Keratinocyte (primary cell): ENCODE data around the gene TLR9. TPM values are rescaled to one million over a fixed set of nuclear protein-coding genes. Genes with fewer than 3 reads are reported as not detected.
A peak's percentile ranks its signal among the peaks of the same experiment; 100 is the strongest.

Experiments used
- DNase-seq: peaks from one replicate; pipeline ENCODE4 v3.0.0-alpha.2; 2011; ENCODE audit warnings: low read depth, missing footprints, low spot score
- FAIRE-seq: peaks from 2 replicates; lab custom pipeline; 2011; peaks lifted over from hg19 to GRCh38; lab: Jason Lieb, UNC
- H2AFZ ChIP-seq: 2 replicates; pipeline ENCODE4 v1.6.0; 2012; ENCODE audit warnings: low read length, control low read depth, inconsistent platforms; ENCODE audit not compliant: control insufficient read depth
- H3K27ac ChIP-seq: 2 replicates; pipeline ENCODE4 v1.5.1; 2011; ENCODE audit warnings: low read length; ENCODE audit not compliant: control insufficient read depth, insufficient read depth
- H3K27me3 ChIP-seq: 3 replicates; pipeline ENCODE4 v1.6.0; 2011; ENCODE audit warnings: low read length; ENCODE audit not compliant: control insufficient read depth, insufficient read depth; ENCODE audit errors: extremely low read depth
- H3K36me3 ChIP-seq, 2 experiments: 2 replicates in 1 of 2; 3 replicates in 1 of 2; pipeline ENCODE4 v1.5.1; 2011; ENCODE audit warnings: low read length in 2 of 2, mild to moderate bottlenecking in 1 of 2; ENCODE audit not compliant: control insufficient read depth in 2 of 2, insufficient read depth in 2 of 2; ENCODE audit errors: extremely low read depth in 1 of 2
- H3K4me1 ChIP-seq: 3 replicates; pipeline ENCODE4 v1.5.1; 2011; ENCODE audit warnings: low read length; ENCODE audit not compliant: control insufficient read depth, insufficient read depth; ENCODE audit errors: extremely low read depth
- H3K4me2 ChIP-seq: 3 replicates; pipeline ENCODE4 v1.6.0; 2011; ENCODE audit warnings: low read depth, low read length; ENCODE audit not compliant: control insufficient read depth, insufficient read depth; ENCODE audit errors: extremely low read depth
- H3K4me3 ChIP-seq, 3 experiments: fragments of 200-600 bp in 1 of 3; sonication (generic) in 1 of 3; 2 replicates in 2 of 3; 3 replicates in 1 of 3; pipeline ENCODE4 v1.5.1; 2011 to 2016; ENCODE audit warnings: low read length in 3 of 3, mild to moderate bottlenecking in 3 of 3, control low read depth in 2 of 3, inconsistent platforms in 1 of 3, low read depth in 1 of 3, mixed read lengths in 1 of 3, mixed run types in 1 of 3, moderate library complexity in 1 of 3; ENCODE audit not compliant: control insufficient read depth in 2 of 3, insufficient read depth in 2 of 3; ENCODE audit errors: extremely low read depth in 1 of 3
- H3K79me2 ChIP-seq: 2 replicates; pipeline ENCODE4 v1.6.0; 2012; ENCODE audit warnings: low read length; ENCODE audit not compliant: control insufficient read depth, insufficient read depth
- H3K9ac ChIP-seq: 3 replicates; pipeline ENCODE4 v1.6.0; 2011; ENCODE audit warnings: low read length; ENCODE audit not compliant: control insufficient read depth, insufficient read depth; ENCODE audit errors: extremely low read depth
- H3K9me1 ChIP-seq: 3 replicates; pipeline ENCODE4 v1.6.0; 2011; ENCODE audit warnings: low read length; ENCODE audit not compliant: control insufficient read depth, insufficient read depth; ENCODE audit errors: extremely low read depth
- H3K9me3 ChIP-seq: 2 replicates; pipeline ENCODE4 v1.5.1; 2012; ENCODE audit warnings: low read depth, low read length; ENCODE audit not compliant: control insufficient read depth
- H4K20me1 ChIP-seq: 3 replicates; pipeline ENCODE4 v1.6.0; 2011; ENCODE audit warnings: low read length; ENCODE audit not compliant: control insufficient read depth, insufficient read depth; ENCODE audit errors: extremely low read depth
- EZH2 ChIP-seq: IDR thresholded peaks from one replicate; pipeline ENCODE4 v1.6.1; 2012; ENCODE audit warnings: inconsistent platforms, mild to moderate bottlenecking, low read length, moderate library complexity
- dilution Hi-C: fragments of 300-500 bp; cut with MboI; formaldehyde crosslinking; loops from one replicate; pipeline ENCODE4 v1.7.0; 2020; ENCODE audit warnings: low sequenced_read_pairs; ENCODE audit not compliant: extremely low pct_ligation_motif_present
- polyA plus RNA-seq, 5 experiments: library from polyadenylated mRNA; depleted of rRNA in 3 of 5; stranded (reverse) in 3 of 5; stranded (forward) in 1 of 5; unstranded in 1 of 5; fragments of >200 nt; gene quantifications; 1 replicate in 1 of 5; 2 replicates in 3 of 5; 3 replicates in 1 of 5; pipeline versions ENCODE4 v1.2.1 to v1.2.3, GENCODE V29; 2011 to 2012; ENCODE audit warnings: missing spikeins in 2 of 5, low read depth in 1 of 5, low replicate concordance in 1 of 5
- TF ChIP-seq, protein P1 (sequence below), 3 experiments: IDR thresholded peaks in 1 of 3; conservative IDR thresholded peaks in 1 of 3; optimal IDR thresholded peaks in 1 of 3; 2 replicates in 2 of 3; 3 replicates in 1 of 3; pipeline versions ENCODE3 to v1.5.1; 2011; ENCODE audit warnings: low read length in 3 of 3, mild to moderate bottlenecking in 3 of 3, moderate library complexity in 2 of 3, control low read depth in 1 of 3, inconsistent platforms in 1 of 3; ENCODE audit not compliant: insufficient read depth in 2 of 3; ENCODE audit errors: extremely low read depth in 1 of 3

TLR9 gene
- polyA plus RNA-seq, 1 donor (not counting 4 experiments of a cell fraction or from before 2014, with no cell fraction given): not detected

DNA sequence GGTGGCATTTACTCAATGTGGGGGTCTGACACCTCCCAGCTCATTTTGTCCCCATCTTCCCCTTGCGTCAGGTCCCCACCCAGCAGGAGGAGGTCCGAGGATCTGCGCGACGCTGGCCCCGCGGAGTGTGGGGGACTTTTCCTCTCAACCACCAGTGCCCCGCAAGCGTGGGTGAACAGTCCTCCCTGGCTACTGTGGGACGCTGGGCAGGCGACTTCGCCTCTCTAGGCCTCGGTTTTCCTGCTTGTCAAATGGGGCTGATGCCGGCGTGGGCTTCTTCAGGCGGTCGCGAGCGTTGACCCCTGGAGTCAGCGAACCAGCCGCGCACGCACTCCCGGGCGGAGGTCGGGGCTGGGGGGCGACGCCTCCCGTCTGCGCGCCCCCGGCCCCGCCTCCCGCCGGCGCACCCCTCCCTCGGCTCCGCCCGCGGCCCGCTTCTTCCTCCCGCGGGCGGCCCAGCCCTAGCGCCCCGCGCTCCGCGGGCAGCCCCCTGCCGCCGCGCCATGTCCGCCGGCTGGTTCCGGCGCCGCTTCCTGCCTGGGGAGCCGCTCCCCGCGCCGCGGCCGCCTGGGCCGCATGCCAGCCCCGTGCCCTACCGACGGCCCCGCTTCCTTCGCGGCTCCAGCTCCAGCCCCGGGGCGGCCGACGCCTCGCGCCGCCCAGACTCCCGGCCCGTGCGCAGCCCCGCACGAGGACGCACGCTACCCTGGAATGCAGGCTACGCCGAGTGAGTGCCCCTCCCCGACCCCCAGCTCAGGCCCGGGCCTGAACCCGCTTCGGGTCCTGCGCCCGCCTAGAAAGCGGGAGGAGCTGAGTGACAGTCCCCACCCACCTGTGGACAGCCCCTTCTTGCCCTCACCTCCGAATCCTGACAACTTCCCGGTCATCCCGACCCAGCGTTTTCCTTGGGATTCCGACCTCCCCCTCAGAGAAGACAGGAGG, 20.1 kb upstream of the TLR9 start, which contains the start of gene PPM1M:
TSS of gene PPM1M (plus strand) at position 438 of the 942 bp plus-strand sequence. CDS start at position 504, 66 bp downstream.
- Histone ChIP-seq H3K4me3 (peak within 1 kb of the TSS; percentile 13 to 58 (median 54)), H3K27me3 (no peaks in the 10 kb centered on the region), H3K9me1 (no peaks in the 10 kb centered on the region), H3K9me3 (no peaks in the 10 kb centered on the region), H2AFZ (peak within 1 kb of the TSS; percentile 48), H3K79me2 (no peaks in the 10 kb centered on the region), H3K4me2 (peak within 1 kb of the TSS; percentile 69), H4K20me1 (no peaks in the 10 kb centered on the region), H3K36me3 (peaks cover 11 to 14% of the 10 kb centered on the region in 2 experiments), H3K27ac (no peak within 1 kb of the TSS), H3K9ac (peak within 1 kb of the TSS; percentile 70), H3K4me1 (peaks cover 32% of the 10 kb centered on the region)
- FAIRE-seq: no peak
- dilution Hi-C loops: no loop called here
- no peak for TF ChIP-seq EZH2
- TF ChIP-seq, protein P1, sequence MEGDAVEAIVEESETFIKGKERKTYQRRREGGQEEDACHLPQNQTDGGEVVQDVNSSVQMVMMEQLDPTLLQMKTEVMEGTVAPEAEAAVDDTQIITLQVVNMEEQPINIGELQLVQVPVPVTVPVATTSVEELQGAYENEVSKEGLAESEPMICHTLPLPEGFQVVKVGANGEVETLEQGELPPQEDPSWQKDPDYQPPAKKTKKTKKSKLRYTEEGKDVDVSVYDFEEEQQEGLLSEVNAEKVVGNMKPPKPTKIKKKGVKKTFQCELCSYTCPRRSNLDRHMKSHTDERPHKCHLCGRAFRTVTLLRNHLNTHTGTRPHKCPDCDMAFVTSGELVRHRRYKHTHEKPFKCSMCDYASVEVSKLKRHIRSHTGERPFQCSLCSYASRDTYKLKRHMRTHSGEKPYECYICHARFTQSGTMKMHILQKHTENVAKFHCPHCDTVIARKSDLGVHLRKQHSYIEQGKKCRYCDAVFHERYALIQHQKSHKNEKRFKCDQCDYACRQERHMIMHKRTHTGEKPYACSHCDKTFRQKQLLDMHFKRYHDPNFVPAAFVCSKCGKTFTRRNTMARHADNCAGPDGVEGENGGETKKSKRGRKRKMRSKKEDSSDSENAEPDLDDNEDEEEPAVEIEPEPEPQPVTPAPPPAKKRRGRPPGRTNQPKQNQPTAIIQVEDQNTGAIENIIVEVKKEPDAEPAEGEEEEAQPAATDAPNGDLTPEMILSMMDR (optimal IDR thresholded peaks at IDR 0.05 in 1 of 3, IDR thresholded peaks at IDR 0.05 in 1 of 3, conservative IDR thresholded peaks at IDR 0.05 in 1 of 3; ENCODE audit: extremely low read depth in 1 of 3, insufficient read depth in 2 of 3, low read length in 3 of 3): no peak
- no peak for DNase-seq

DNA sequence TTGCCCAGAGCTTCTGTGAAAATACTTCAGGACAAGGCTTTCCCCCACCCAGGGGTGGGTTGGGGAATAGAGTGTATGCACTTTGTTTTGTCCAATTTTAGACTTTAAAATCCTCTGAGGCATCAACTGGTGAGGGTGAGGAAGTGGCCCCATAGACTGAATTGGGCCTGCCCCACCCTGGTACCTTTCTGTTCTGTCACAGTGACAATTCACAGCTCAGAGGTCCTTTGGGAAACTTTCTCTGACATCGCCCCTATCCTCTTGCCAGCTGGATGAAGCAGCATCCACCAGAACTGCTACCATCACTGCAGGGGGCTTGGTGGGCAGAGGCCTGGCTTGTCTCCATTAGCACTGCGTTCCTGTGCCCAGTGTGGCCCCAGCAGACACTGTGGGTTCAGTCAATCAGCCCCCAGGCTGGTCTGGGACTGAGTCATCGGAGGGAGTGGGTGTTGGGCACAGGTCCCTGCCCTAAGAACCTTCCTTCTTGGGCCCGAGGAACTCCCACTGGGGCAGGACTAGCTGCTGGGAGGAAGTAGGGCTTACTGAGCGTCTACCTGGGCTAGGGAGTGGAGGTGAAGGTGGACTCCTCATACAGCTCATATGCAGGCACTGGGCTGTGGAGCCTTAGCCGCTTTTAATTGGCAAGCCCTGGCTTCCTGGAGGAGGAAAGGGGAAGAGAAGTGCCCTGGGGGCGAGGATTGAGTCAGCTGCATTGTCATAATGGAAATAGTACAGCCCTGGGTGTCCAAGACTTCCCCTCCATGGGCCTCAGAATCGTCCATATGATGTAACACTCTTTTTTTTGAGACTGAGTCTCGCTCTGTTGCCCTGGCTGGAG, 18.6 kb upstream of the TLR9 start:
- Histone ChIP-seq H3K27me3 (no peaks in the 10 kb centered on the region), H3K36me3 (peaks cover 0 to under 1% of the 10 kb centered on the region in 2 experiments), H3K9me3 (no peaks in the 10 kb centered on the region), H2AFZ (peak overlapping the region; percentile 58), H3K9me1 (no peaks in the 10 kb centered on the region), H3K79me2 (peaks cover 8% of the 10 kb centered on the region), H4K20me1 (no peaks in the 10 kb centered on the region), H3K27ac (peak overlapping the region; percentile 59), H3K4me2 (peak overlapping the region; percentile 69), H3K9ac (no peak overlapping the region), H3K4me3 (peak overlapping the region in 1 of 3 experiments; percentile 17), H3K4me1 (peaks cover 42% of the 10 kb centered on the region)
- TF ChIP-seq, protein P1 (optimal IDR thresholded peaks at IDR 0.05 in 1 of 3, IDR thresholded peaks at IDR 0.05 in 1 of 3, conservative IDR thresholded peaks at IDR 0.05 in 1 of 3; ENCODE audit: extremely low read depth in 1 of 3, insufficient read depth in 2 of 3, low read length in 3 of 3): no peak
- TF ChIP-seq EZH2: no peak
- DNase-seq (peak; percentile 66), FAIRE-seq (peak; percentile 75)
- dilution Hi-C loops: no loop called here
